ENCODE results near the gene PHPT1.

Gene PHPT1

DNA sequence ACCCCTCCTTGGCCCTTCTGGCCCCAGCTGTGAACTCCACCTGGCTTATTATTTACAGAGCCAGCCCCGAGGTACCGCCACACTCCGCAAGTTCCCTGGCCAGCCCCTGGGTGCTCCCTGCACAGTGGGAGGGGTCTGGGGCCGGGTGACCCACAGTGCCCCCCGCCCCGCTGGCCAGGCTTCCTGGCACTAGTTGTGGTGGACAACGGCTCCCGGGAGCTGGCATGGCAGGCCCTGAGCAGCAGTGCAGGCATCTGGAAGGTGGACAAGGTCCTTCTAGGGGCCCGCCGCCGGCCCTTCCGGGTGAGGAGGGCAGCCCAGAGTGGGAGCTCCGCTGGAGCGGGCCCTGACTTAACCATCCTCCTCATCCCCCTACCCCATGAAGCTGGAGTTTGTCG lies 6.9 kb downstream of the PHPT1 start:
- Histone ChIP-seq H2AFZ (ENCODE audit: low read depth, low read length) (no peak overlapping the region), H3K27me3 (ENCODE audit: insufficient read depth, low read length, poor library complexity) (no peaks in the 10 kb centered on the region), H3K9ac (ENCODE audit: low read depth, low read length) (no peak overlapping the region), H3K4me2 (ENCODE audit: insufficient read depth, low read length) (no peak overlapping the region), H3K36me3 (ENCODE audit: insufficient read depth, low read length) (peaks cover 17% of the 10 kb centered on the region), H3K4me3 (ENCODE audit: low read depth in 1 of 2, low read length in 2 of 2) (no peak overlapping the region), H3K4me1 (ENCODE audit: insufficient read depth, low read length) (no peaks in the 10 kb centered on the region), H3K27ac (ENCODE audit: low read length) (no peak overlapping the region), H4K20me1 (ENCODE audit: insufficient read depth, low read length) (peaks cover 16% of the 10 kb centered on the region), H3K79me2 (ENCODE audit: insufficient read depth, low read length) (no peaks in the 10 kb centered on the region), H3K9me3 (ENCODE audit: insufficient read depth, low read length, severe bottlenecking) (no peaks in the 10 kb centered on the region)
- ATAC-seq (ENCODE audit: insufficient read depth, low read depth) (no peak), DNase-seq (no peak)
- TF ChIP-seq, protein P1, sequence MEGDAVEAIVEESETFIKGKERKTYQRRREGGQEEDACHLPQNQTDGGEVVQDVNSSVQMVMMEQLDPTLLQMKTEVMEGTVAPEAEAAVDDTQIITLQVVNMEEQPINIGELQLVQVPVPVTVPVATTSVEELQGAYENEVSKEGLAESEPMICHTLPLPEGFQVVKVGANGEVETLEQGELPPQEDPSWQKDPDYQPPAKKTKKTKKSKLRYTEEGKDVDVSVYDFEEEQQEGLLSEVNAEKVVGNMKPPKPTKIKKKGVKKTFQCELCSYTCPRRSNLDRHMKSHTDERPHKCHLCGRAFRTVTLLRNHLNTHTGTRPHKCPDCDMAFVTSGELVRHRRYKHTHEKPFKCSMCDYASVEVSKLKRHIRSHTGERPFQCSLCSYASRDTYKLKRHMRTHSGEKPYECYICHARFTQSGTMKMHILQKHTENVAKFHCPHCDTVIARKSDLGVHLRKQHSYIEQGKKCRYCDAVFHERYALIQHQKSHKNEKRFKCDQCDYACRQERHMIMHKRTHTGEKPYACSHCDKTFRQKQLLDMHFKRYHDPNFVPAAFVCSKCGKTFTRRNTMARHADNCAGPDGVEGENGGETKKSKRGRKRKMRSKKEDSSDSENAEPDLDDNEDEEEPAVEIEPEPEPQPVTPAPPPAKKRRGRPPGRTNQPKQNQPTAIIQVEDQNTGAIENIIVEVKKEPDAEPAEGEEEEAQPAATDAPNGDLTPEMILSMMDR (IDR thresholded peaks at IDR 0.05; ENCODE audit: borderline replicate concordance, extremely low read depth, low read length, poor library complexity, severe bottlenecking) = no peak
- TF ChIP-seq EZH2 (IDR thresholded peaks at IDR 0.05; ENCODE audit: borderline replicate concordance, low read depth, low read length, severe bottlenecking) = no peak

- no peaks in the 10 kb centered on the region for H3K4me1 ChIP-seq (ENCODE audit: insufficient read depth, low read length)
- peaks cover 17% of the 10 kb centered on the region for H3K36me3 ChIP-seq (ENCODE audit: insufficient read depth, low read length)
- no peak overlapping the region for H2AFZ ChIP-seq (ENCODE audit: low read depth, low read length)
- no peaks in the 10 kb centered on the region for H3K79me2 ChIP-seq (ENCODE audit: insufficient read depth, low read length)
- no peak for TF ChIP-seq EZH2 (IDR thresholded peaks at IDR 0.05; ENCODE audit: borderline replicate concordance, low read depth, low read length, severe bottlenecking)
- TF ChIP-seq, protein P1 (IDR thresholded peaks at IDR 0.05; ENCODE audit: borderline replicate concordance, extremely low read depth, low read length, poor library complexity, severe bottlenecking) = no peak
- DNase-seq = no peak
- ATAC-seq (ENCODE audit: insufficient read depth, low read depth) = no peak
- no peaks in the 10 kb centered on the region for H3K9me3 ChIP-seq (ENCODE audit: insufficient read depth, low read length, severe bottlenecking)
- H3K27me3 ChIP-seq (ENCODE audit: insufficient read depth, low read length, poor library complexity) = no peaks in the 10 kb centered on the region
- H3K4me2 ChIP-seq (ENCODE audit: insufficient read depth, low read length) = no peak overlapping the region
- H3K9ac ChIP-seq (ENCODE audit: low read depth, low read length) = no peak overlapping the region
- no peak overlapping the region for H3K27ac ChIP-seq (ENCODE audit: low read length)
- peaks cover 13% of the 10 kb centered on the region for H4K20me1 ChIP-seq (ENCODE audit: insufficient read depth, low read length)
- no peak overlapping the region for H3K4me3 ChIP-seq (ENCODE audit: low read depth in 1 of 2, low read length in 2 of 2)
Observed at GRCh38 chr9:136856541-136857141, 7.4 kb downstream of the PHPT1 start.

- TF ChIP-seq EZH2 (IDR thresholded peaks at IDR 0.05; ENCODE audit: borderline replicate concordance, low read depth, low read length, severe bottlenecking) = no peak
- TF ChIP-seq, protein P1 (IDR thresholded peaks at IDR 0.05; ENCODE audit: borderline replicate concordance, extremely low read depth, low read length, poor library complexity, severe bottlenecking) = no peak
- H3K4me1 ChIP-seq (ENCODE audit: insufficient read depth, low read length) = no peaks in the 10 kb centered on the region
Observed at GRCh38 chr9:136857166-136857565, 8.0 kb downstream of the PHPT1 start.

More at GRCh38 chr9:136857166-136857565, 8.0 kb downstream of the PHPT1 start:
- Histone ChIP-seq H3K4me3 (ENCODE audit: low read depth in 1 of 2, low read length in 2 of 2) (no peak overlapping the region), H2AFZ (ENCODE audit: low read depth, low read length) (no peak overlapping the region), H3K27ac (ENCODE audit: low read length) (no peak overlapping the region), H3K9me3 (ENCODE audit: insufficient read depth, low read length, severe bottlenecking) (no peaks in the 10 kb centered on the region), H3K36me3 (ENCODE audit: insufficient read depth, low read length) (peaks cover 18% of the 10 kb centered on the region), H3K4me2 (ENCODE audit: insufficient read depth, low read length) (no peak overlapping the region), H3K27me3 (ENCODE audit: insufficient read depth, low read length, poor library complexity) (no peaks in the 10 kb centered on the region), H3K9ac (ENCODE audit: low read depth, low read length) (no peak overlapping the region), H3K79me2 (ENCODE audit: insufficient read depth, low read length) (no peaks in the 10 kb centered on the region), H4K20me1 (ENCODE audit: insufficient read depth, low read length) (peaks cover 11% of the 10 kb centered on the region)
- ATAC-seq (ENCODE audit: insufficient read depth, low read depth) (no peak), DNase-seq (no peak)
